Measurements from ENCODE around the gene APOBEC4. TPM values are rescaled to one million over a fixed set of nuclear protein-coding genes. Genes with fewer than 3 reads are reported as not detected.

Gene APOBEC4
- total RNA-seq, 1 donor from 2014 or later: not detected

- no peak for DNase-seq (ENCODE audit: low read depth)
- Histone ChIP-seq H3K4me3 (ENCODE audit: low read depth, low read length) (no peak overlapping the region), H3K36me3 (ENCODE audit: control insufficient read depth, insufficient read depth, low read length) (no peaks in the 10 kb centered on the region), H3K27me3 (ENCODE audit: control insufficient read depth, insufficient read depth, low read length) (no peaks in the 10 kb centered on the region)
- TF ChIP-seq CTCF (IDR thresholded peaks at IDR 0.05; ENCODE audit: insufficient read depth, low read length, poor library complexity, severe bottlenecking): no peak
Observed at GRCh38 chr1:183652107-183652506, 1.0 kb downstream of the APOBEC4 start.

- H3K4me3 ChIP-seq (ENCODE audit: low read depth, low read length): no peak overlapping the region
- no peak for TF ChIP-seq CTCF (IDR thresholded peaks at IDR 0.05; ENCODE audit: insufficient read depth, low read length, poor library complexity, severe bottlenecking)
- no peak for DNase-seq (ENCODE audit: low read depth)
- H3K27me3 ChIP-seq (ENCODE audit: control insufficient read depth, insufficient read depth, low read length): no peaks in the 10 kb centered on the region
- no peaks in the 10 kb centered on the region for H3K36me3 ChIP-seq (ENCODE audit: control insufficient read depth, insufficient read depth, low read length)
Observed at GRCh38 chr1:183651612-183652011, 1.5 kb downstream of the APOBEC4 start.

- Histone ChIP-seq H3K36me3 (ENCODE audit: control insufficient read depth, insufficient read depth, low read length) (no peaks in the 10 kb centered on the region), H3K27me3 (ENCODE audit: control insufficient read depth, insufficient read depth, low read length) (no peaks in the 10 kb centered on the region), H3K4me3 (ENCODE audit: low read depth, low read length) (no peak overlapping the region)
- DNase-seq (ENCODE audit: low read depth): no peak
- no peak for TF ChIP-seq CTCF (IDR thresholded peaks at IDR 0.05; ENCODE audit: insufficient read depth, low read length, poor library complexity, severe bottlenecking)
Observed at GRCh38 chr1:183648042-183648441, 5.1 kb downstream of the APOBEC4 start.

- DNase-seq (ENCODE audit: low read depth): no peak
- H3K4me3 ChIP-seq (ENCODE audit: low read depth, low read length): no peak overlapping the region
Observed at GRCh38 chr1:183646776-183647175, 6.3 kb downstream of the APOBEC4 start.

GRCh38 chr1:183645531-183645930 lies 7.6 kb downstream of the APOBEC4 start:
- Histone ChIP-seq H3K27me3 (ENCODE audit: control insufficient read depth, insufficient read depth, low read length) (no peaks in the 10 kb centered on the region), H3K36me3 (ENCODE audit: control insufficient read depth, insufficient read depth, low read length) (no peaks in the 10 kb centered on the region), H3K4me3 (ENCODE audit: low read depth, low read length) (no peak overlapping the region)
- no peak for TF ChIP-seq CTCF (IDR thresholded peaks at IDR 0.05; ENCODE audit: insufficient read depth, low read length, poor library complexity, severe bottlenecking)
- DNase-seq (ENCODE audit: low read depth): no peak

More at GRCh38 chr1:183646776-183647175, 6.3 kb downstream of the APOBEC4 start:
- H3K27me3 ChIP-seq (ENCODE audit: control insufficient read depth, insufficient read depth, low read length): no peaks in the 10 kb centered on the region
- H3K36me3 ChIP-seq (ENCODE audit: control insufficient read depth, insufficient read depth, low read length): no peaks in the 10 kb centered on the region
- no peak for TF ChIP-seq CTCF (IDR thresholded peaks at IDR 0.05; ENCODE audit: insufficient read depth, low read length, poor library complexity, severe bottlenecking)

GRCh38 chr1:183642166-183642565 lies 10.9 kb downstream of the APOBEC4 start:
- no peak for TF ChIP-seq CTCF (IDR thresholded peaks at IDR 0.05; ENCODE audit: insufficient read depth, low read length, poor library complexity, severe bottlenecking)
- H3K36me3 ChIP-seq (ENCODE audit: control insufficient read depth, insufficient read depth, low read length): no peaks in the 10 kb centered on the region
- no peak for DNase-seq (ENCODE audit: low read depth)
- H3K27me3 ChIP-seq (ENCODE audit: control insufficient read depth, insufficient read depth, low read length): no peaks in the 10 kb centered on the region
- no peak overlapping the region for H3K4me3 ChIP-seq (ENCODE audit: low read depth, low read length)

All from kidney epithelial cell (primary cell).